GM18909 (cell line): ENCODE measurements around the gene STX4.
"Not testable (repeated sequence)": the region's sequence is repeated elsewhere in the genome, so short reads cannot be mapped to it uniquely, and the experiment has no call there.

Source experiments
- ATAC-seq: cut with Tn5 transposase; IDR thresholded peaks from one replicate; pipeline ENCODE4 v1.9.1; 2021; ENCODE audit warnings: mild to moderate bottlenecking; ENCODE audit not compliant: unreplicated experiment, poor library complexity

Gene STX4

DNA sequence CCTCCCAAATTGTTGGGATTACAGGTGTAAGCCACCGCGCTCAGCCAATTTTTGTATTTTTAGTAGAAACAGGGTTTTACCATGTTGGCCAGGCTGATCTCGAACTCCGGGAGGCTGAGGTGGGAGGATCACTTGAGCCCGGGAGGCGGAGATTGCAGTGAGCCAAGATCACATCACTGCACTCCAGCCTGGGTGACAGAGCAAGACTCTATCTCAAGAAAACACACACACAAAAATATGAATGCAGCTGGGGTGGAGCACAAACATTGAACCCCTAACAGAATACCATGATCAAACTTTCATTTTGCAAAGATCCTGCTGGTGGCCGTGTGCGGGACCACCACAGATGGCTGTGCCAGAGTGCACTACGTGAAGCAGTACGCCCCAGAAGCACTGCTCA, 15.6 kb upstream of the STX4 start:
- ATAC-seq: not testable (repeated sequence)

DNA sequence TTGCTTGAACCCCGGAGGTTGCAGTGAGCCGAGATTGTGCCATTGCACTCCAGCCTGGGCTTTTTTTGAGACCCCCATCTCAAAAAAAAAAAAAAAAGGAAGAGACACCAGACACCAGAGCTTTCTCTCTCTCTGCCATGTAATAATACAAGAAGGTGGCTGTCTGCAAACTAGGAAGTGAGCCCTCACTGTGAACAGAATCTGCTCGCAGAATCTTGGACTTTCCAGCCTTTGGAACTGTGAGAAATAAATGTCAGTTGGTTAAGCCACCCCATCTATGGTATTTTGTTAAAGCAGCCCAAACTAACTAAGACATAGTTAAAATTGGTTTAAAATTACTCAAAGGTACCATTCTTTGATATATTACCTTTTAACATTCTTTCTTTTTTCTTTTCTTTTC, 12.8 kb upstream of the STX4 start:
- no peak for ATAC-seq

DNA sequence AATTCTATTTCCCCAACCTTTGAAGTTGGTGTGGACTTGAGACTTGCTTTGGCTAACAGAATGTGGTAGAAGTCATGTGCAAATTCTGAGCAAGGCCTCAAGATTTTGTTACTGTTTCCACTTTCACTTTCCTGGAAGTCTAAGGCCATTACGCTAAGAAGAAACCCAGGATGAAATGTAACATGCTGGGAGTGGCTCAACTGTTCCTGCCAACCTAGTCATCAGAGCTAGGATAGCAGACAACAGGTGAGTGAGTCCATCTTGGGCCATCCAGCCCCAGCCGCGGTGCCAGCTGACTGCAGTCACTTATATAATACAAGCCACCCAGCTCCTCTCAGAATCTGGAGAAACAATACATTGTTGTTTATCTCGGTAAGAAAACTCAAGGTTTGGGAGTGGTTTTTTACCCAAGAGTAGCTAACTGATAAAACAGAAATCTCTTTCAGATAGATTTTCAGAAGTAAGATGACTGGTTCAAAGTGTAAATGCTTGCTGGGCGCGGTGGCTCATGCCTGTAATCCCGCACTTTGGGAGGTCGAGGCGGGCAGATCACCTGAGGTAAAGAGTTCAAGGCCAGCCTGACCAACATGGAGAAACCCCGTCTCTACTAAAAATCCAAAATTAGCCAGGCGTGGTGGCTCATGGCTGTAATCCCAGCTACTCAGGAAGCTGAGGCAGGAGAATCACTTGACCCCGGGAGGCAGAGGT, 10.7 kb upstream of the STX4 start:
- ATAC-seq: no peak

DNA sequence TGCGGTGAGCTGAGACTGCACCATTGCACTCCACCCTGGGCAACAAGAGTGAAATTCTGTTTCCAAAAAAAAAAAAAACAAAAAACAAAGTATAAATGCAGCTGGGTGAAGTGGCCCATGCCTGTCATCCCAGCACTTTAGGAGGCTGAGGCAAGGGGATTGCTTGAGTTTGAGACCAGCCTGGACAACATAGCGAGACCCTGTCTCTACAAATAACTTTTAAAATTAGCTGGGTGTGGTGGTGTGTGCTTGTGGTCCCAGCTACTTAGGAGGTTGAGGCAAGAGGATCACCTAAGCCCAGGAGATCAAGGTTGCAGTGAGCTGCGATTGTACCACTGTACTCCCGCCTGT, 10.1 kb upstream of the STX4 start:
- no peak for ATAC-seq

DNA sequence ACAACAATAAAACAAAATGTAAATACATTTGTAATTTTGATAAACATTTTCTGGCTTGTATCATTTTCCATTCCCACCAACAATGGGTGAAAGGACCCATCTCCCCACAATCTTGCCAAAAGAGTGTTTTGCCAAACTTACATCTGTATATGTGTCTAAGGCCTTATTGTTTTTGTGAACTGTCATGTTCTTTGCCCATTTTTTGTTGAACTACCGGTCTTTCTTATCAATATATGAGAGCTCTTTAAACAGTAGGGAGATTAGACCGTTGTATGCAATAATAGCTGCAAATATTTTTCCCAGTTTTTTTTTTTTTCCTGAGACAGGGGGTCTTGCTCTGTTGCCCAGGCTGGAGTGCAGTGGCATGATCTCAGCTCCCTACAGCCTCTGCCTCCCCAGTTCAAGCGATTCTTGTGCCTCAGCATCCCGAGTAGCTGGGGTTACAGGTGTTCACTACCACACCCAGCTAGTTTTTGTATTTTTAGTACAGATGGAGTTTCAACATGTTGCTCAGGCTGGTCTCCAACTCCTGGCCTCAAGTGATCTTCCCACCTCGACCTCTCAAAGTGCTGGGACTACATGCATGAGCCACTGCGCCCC, 9.6 kb upstream of the STX4 start:
- no peak for ATAC-seq

DNA sequence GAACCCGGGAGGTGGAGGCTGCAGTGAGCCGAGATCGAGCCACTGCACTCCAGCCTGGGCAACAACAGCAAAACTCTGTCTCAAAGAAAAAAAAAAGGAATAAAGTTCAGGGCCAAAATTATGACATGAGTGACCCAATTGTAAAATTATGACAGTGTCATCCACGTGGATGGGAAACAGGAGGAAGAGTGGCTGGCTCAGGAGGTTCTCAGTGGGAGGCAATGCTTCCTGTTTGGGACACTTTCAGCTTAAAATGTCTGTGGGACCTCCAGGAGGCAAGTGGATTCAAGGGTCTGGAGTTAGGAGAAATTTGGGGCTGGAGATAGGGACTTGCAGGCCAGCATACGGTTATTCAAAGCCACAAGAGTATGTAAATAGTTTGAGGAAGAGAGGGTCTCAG, 8.0 kb upstream of the STX4 start:
- ATAC-seq: no peak

DNA sequence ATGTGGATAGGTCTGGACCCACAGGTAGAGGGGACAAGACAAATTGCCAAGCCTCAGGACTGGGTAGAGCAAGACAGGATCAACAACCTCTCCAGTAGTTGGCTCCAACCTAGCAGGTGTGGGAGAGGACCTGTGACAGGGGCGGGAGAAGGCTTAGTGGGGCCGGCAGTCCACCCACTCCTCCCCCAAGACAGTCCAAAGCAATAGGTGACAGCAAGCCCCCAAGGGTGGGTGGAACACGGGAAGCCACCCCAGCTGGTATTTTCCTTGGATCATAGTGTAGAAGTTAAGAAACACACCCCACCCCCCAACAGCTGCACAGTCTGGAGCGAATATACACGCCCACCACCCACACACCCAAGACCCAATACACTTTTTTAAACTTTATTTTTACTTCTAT, 4.1 kb upstream of the STX4 start:
- no peak for ATAC-seq

DNA sequence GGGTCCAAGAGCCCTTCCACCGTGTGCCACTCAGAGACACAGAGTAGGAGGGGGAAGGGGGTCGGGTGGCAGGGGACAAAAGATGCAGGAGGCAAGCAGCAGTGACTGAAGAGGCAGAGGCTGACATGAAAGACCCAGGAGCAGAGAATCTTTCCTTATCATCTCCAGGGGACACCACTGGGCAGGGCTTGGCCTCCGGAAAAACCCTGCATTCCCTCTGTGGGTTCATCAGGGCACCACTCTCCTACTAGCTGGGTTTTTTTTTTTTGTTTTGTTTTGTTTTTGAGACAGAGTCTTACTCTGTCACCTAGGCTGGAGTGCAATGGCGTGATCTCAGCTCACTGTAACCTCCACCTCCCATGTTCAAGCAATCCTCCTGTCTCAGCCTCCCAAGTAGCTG, 2.1 kb upstream of the STX4 start:
- ATAC-seq: no peak

DNA sequence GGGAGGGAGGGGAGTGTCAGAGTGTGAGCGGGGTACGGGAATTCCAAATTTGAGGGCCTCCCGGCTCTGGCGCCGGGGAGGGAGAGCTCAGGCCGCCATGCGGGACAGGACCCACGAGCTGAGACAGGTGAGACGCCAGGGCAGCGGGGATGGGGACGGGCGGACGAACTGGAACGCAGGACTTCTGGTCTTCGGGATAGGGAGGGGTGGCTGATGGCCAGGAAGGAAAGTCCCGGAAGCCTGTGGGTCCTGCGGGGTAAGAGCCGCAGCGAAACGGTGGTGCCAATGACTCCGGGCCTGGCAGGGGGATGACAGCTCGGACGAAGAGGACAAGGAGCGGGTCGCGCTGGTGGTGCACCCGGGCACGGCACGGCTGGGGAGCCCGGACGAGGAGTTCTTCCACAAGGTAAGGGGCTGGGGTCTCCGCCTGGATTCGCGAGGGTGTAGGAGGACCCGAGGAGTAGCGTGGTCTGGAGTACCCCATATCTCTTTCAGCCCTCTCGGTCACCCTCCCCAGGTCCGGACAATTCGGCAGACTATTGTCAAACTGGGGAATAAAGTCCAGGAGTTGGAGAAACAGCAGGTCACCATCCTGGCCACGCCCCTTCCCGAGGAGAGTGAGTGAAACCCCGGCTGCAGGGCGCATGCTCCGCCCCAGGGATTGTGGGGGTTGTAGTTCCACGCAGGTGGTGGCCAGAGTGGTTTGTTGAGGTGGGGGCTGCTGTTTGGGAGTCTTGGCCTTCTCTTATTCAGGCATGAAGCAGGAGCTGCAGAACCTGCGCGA, 543 bp downstream of the STX4 start:
- peak; percentile 51 for ATAC-seq

DNA sequence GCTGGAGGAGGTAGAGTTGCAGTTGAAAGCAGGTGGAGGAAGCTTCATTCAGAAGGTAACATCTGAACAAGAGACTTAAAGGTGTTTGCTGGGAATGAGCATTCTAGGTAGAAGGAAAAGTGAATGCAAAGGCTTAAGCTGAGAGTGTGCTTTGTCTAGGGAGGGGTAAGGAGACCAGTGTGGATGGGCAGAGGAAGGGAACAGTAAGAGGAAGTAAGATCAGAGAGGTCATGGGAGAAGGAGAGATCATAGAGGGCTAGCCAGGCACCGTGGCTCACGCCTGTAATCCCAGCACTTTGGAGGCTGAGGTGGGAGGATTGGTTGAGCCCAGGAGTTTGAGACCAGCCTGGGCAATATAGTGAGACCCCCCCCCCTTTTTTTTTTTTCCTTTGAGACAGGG, 3.3 kb downstream of the STX4 start:
- ATAC-seq: no peak

DNA sequence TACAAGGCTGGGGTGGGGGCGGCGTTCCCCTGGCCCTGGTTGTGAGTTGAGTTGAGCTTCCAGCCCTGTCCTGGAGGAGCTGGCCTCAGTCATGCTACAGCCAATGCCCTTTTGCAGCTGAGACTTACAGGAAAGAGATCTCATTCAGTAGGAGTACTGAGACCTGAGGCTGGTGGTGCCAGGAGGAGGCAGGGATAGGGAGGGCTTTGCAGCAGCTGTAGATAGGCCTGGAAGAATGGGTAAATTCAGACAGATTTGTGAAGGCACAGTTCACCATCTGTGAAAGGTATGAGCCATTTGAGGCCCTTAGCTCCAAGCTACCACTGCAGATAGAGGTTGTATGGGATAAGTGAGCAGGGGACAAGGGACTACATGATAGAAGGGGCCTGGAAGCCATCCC, 5.6 kb downstream of the STX4 start:
- ATAC-seq: no peak

DNA sequence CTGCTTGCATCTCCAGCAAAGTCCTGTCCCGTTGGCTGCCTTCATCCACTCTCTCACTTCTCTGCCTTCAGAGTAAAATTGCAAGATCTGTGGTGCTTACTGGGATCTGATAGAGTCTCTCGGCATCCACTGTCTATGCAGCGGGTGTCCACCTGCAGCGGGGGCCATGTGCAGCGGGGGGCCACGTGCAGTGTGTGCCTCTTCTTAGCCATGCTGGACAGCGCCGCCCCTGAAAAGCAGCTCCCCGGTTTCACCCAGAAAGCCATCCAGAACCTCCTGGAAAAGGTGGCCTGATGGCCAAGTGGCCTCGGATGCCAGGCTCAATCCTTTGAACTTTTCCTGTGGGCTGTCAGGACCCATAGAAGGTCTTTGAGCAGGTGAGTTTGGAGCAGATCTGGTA, 9.5 kb downstream of the STX4 start:
- no peak for ATAC-seq

DNA sequence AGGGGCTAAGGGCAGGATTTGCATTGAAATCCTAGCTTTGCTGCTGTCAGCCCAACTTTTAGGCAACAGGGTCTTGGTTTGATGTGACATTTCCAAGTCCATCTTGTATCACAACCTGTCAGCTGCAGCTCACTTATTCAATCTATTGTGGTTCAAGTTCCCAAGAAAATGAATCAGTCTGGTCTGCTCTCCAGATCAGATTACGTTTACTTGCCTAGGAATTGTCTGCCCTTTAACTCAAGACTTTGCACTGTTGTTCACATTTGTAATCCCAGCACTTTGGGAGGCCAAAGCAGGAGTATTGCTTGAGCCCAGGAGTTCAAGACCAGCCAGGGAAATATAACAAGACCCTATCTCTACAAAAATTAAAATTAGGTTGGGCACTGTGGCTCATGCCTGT, 10.0 kb downstream of the STX4 start:
- no peak for ATAC-seq

DNA sequence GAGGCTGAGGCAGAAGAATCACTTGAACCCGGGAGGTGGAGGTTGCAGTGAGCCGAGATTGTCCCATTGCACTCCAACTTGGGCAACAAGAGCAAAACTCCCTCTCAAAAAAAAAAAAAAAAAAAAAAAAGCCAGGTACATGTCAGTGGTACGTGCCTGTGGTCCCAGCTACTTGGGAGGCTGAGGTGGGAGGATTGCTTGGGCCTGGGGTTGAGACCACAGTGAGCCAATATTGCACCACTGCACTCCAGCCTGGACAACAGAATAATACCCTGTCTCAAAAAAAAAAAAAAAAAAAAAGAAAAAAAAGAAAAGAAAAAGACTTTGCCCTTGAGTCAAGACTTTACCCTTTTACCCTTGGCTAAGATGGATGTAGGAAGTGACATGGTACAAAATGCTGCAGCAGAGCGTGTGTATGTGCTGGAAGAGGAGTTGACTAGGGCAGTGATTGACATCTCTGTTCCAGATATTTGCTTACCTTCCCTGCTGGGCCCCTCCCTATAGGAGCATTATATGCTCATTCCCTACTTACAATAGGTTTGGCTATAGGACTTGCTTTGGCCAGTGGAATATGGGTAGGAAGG, 10.6 kb downstream of the STX4 start:
- no peak for ATAC-seq

DNA sequence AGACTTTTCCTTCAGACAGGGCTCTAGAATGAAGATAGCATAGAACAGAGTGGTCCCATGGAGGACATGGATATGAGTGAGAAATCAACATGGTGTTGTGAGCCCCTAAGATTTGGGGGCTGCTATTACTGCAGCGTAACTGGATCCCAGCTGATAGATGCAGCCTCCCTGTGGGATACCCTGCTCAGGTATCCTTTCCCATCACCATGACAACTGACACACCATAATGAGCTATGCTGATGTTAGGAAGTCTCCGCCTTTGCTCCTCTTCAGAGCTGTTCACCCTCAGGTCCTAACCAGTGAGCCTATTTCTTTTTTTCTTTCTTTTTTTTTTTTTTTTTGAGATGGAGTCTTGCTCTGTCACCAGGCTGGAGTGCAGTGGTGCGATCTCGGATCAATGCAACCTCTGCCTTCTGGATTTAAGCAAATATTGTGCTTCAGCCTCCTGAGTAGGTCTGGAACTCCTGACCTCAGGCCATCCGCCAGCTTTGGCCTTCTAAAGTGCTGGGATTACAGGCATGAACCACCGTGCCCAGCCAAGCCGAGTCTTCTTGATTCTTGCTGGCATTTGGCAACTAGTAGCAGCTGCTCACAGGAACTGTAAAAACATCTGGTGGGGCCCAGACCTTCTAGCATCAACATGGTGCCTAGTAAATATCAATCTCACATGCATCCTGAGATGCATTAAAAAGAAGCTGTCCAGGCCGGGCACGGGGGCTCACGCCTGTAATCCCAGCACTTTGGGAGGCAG, 17.1 kb downstream of the STX4 start:
- ATAC-seq: no peak

DNA sequence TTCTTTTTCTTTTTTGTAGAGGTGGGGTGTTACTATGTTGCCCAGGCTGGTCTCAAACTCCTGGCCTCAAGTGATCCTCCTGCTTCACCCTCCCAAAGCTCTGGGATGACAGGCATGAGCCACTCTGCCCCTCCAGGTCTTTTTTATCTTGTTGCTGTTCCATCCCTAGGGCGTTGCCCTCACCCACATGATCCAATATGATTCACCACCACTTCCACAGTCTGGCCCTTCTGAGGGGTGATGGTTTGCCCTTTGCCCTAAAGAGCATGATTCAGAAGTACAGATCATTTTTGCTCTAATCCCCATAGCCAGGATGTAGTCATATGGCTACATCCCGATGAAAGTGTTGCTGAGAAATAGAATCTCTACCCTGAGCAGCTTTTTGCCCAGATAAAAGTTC, 18.8 kb downstream of the STX4 start:
- ATAC-seq: no peak

DNA sequence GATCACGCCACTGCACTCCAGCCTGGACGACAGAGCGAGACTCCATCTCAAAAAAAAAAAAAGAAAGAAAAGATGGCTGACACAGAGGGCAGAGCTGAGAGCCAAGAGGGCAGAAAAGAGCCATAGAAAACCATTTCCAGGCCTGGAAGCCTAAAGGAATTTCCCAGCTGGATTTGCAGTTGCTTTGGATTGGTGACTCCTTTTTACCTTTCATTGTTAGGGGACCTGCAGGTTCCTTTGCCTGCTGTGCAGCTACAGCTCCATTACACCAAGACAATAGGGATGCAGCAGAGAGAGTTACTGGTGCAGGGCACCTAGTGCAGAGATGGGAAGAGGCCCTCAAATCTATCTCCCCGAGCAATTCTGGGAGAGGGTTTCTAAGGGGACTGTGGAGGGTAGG, 22.3 kb downstream of the STX4 start:
- no peak for ATAC-seq

DNA sequence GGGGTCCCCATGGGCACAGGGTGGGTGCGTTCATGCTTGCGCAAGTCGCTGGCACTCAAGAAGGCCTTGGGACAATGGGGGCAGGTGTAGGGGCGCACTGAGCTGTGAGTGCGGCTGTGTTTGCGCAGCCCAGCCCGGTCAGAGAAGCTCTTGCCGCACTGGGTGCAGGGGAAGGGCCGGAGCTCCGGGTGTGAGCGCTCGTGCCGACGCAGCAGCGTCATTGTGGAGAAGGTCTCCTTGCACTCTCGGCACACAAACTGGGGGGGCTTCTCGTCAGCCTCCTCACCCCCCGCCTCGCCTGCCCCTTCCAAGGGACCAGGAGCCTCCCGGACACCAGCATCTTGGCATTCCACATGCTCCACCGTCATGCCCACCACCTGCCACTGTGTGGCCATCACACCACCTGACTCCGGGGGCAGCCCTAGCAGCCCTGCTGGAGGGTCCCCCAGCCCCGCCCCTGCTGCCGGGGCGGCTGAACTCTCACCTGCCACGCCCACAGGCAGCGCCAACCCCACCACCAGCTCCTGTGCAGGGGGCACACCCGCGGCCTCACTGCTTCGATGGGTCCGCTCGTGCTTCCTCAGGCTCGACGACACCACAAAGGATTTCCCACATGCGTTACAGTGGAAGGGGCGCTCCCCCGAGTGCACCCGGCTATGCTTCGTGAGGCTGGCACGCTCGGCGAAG, 27.9 kb downstream of the STX4 start:
- ATAC-seq: no peak

DNA sequence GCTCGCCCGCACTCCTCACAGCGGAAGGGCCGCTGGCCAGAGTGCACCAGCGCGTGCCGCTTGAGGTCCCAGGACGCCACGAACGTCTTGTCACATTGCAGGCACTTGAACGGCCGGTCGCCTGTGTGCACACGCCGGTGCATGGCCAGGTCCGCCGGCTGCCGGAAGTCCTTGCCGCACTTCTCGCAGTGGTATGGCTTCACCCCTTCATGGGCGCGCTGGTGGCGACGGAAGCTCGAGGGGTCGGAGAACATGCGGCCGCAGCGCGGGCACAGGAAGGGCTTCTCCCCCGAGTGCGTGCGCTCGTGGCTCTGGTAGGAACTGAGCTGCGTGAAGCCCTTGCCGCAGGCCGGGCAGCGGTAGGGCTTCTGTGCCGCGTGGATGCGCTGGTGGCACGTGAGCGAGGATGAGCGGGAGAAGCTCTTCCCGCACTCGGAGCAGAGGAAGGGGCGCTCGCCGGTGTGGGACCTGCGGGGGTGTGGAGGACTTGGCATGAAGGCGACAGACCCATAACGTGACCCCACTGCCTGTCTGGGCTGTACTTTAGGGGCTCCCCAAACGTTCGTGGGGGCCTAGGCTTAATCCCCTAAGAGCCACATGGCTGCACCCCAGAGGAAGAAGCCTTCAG, 28.6 kb downstream of the STX4 start:
- ATAC-seq: no peak

DNA sequence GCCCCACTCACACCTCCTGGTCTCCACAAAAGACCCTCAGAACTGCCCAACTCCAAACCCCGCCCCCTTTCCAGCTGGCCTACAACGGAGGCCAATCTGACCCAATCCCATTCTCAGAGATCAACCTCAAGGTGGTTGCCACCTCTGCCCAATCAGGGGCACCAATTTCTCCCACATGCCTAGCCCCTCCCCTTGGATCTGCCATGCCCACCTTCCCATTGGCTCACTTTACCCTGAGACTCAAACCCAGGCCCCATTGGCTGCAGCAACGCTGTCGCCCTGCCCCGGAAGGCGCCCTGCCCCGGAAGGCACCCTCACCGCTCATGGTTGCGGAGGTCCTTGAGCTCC, 30.1 kb downstream of the STX4 start:
- ATAC-seq: no peak
